NT2/D1 (cell line): Measurements from ENCODE around the gene CLN3.

Source experiments
- YY1 ChIP-seq: IDR thresholded peaks from 2 replicates; pipeline ENCODE4 v1.6.1; 2011; ENCODE audit not compliant: insufficient read length, insufficient read depth
- ZNF274 ChIP-seq: IDR thresholded peaks from 2 replicates; pipeline ENCODE4 v1.6.1; 2011; ENCODE audit warnings: mild to moderate bottlenecking, low read depth, low read length

- no peak for TF ChIP-seq YY1
- TF ChIP-seq ZNF274 = no peak
These were observed 2.4 kb upstream of the CLN3 start, which contains the start of gene APOBR for GRCh38 chr16:28494121-28494851.
